ENCODE measurements around the gene DEGS2. TPM values are rescaled to one million over a fixed set of nuclear protein-coding genes. Genes with fewer than 3 reads are reported as not detected.
A peak's percentile ranks its signal among the peaks of the same experiment; 100 is the strongest.

Gene DEGS2
- total RNA-seq, 2 donors from 2014 or later, result 0.33 TPM; not detected in 1

DNA sequence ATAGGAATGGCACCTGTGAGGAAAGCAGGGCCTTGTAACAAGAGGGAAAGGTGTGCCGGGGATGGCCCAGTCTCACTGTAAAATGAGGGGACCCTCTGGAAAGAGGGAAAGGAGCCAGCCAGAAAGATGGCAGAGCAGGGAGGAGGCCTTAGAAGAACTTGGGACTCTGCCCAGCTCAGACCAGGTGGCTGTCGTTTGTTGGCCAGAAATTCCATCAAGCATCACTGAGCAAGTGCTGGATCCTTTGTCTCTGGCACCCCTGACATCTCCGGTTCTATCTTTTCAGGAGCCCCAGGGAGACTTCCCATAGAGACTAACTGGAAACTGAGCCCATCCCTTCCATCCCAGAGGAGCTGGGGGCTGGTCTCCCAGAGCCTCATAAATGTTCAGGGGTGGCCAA, 43.3 kb downstream of the DEGS2 start:
- peaks cover 35 to 45% of the 10 kb centered on the region in 2 donors for H3K4me1 Mint-ChIP-seq (ENCODE audit: low read depth in 2 of 2)
- ATAC-seq, result no peak
- H3K9me3 Mint-ChIP-seq, result no peaks in the 10 kb centered on the region
- H3K27me3 Mint-ChIP-seq, result no peaks in the 10 kb centered on the region
- H3K27ac Mint-ChIP-seq, result peak overlapping the region; percentile 58 to 78
- DNase-seq (ENCODE audit: low spot score), result no peak
- no peaks in the 10 kb centered on the region for H3K36me3 Mint-ChIP-seq
- H3K4me3 Mint-ChIP-seq, result no peak overlapping the region

- ATAC-seq (no peak), DNase-seq (ENCODE audit: low spot score) (no peak)
- no peak overlapping the region for H3K4me3 Mint-ChIP-seq
- H3K36me3 Mint-ChIP-seq, result no peaks in the 10 kb centered on the region
- peak overlapping the region; percentile 47 to 78 for H3K27ac Mint-ChIP-seq
- peaks cover 35 to 45% of the 10 kb centered on the region in 2 donors for H3K4me1 Mint-ChIP-seq (ENCODE audit: low read depth in 2 of 2)
- no peaks in the 10 kb centered on the region for H3K9me3 Mint-ChIP-seq
- no peaks in the 10 kb centered on the region for H3K27me3 Mint-ChIP-seq
These were observed 43.7 kb downstream of the DEGS2 start for GRCh38 chr14:100115726-100116125.

DNA sequence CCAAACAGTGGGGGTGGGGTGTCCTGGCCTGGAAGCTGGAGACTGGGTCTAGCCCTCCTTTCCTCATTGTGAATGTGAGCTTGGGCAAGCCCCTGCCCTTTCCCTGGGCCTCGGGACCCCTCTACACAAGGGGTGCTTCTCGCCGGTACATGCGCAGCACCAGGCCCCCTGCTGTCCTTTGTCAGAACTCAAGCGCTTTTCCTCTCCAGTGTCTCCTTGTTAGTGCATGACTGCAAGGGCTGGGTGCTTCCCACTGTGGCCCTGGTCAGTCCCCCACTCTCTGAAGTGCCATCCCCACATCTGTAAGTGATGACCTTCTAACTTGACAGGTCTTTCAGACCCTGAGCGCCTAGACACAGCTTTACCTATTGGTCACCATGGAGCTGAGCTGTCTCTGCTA, 44.2 kb downstream of the DEGS2 start:
- Mint-ChIP-seq H3K4me3 (no peak overlapping the region), H3K9me3 (no peaks in the 10 kb centered on the region), H3K27ac (peak overlapping the region; percentile 47 to 78), H3K4me1 (ENCODE audit: low read depth in 2 of 2) (peaks cover 31 to 42% of the 10 kb centered on the region in 2 donors), H3K27me3 (no peaks in the 10 kb centered on the region), H3K36me3 (no peaks in the 10 kb centered on the region)
- DNase-seq (ENCODE audit: low spot score) (no peak), ATAC-seq (no peak)

GRCh38 chr14:100114109-100114765, 45.2 kb downstream of the DEGS2 start:
- Mint-ChIP-seq H3K36me3 (no peaks in the 10 kb centered on the region), H3K4me1 (ENCODE audit: low read depth in 2 of 2) (peaks cover 34 to 41% of the 10 kb centered on the region in 2 donors)
- ATAC-seq, result no peak

GRCh38 chr14:100111931-100112704, 47.3 kb downstream of the DEGS2 start:
- ATAC-seq (no peak), DNase-seq (ENCODE audit: low spot score) (no peak)
- H3K4me1 Mint-ChIP-seq (ENCODE audit: low read depth in 2 of 2), result peaks cover 46 to 53% of the 10 kb centered on the region in 2 donors
- H3K27me3 Mint-ChIP-seq, result no peaks in the 10 kb centered on the region
- H3K9me3 Mint-ChIP-seq, result no peaks in the 10 kb centered on the region
- no peak overlapping the region for H3K4me3 Mint-ChIP-seq
- peak overlapping the region; percentile 73 to 85 for H3K27ac Mint-ChIP-seq
- H3K36me3 Mint-ChIP-seq, result no peaks in the 10 kb centered on the region

More at GRCh38 chr14:100114109-100114765, 45.2 kb downstream of the DEGS2 start:
- Mint-ChIP-seq H3K27me3 (no peaks in the 10 kb centered on the region), H3K27ac (peak overlapping the region; percentile 18 to 85), H3K9me3 (no peaks in the 10 kb centered on the region), H3K4me3 (no peak overlapping the region)
- no peak for DNase-seq (ENCODE audit: low spot score)

GRCh38 chr14:100110816-100111215, 48.6 kb downstream of the DEGS2 start:
- DNase-seq (ENCODE audit: low spot score) (no peak), ATAC-seq (peak in 1 of 2 donors; percentile 49)
- Mint-ChIP-seq H3K9me3 (no peaks in the 10 kb centered on the region), H3K4me3 (no peak overlapping the region), H3K4me1 (ENCODE audit: low read depth in 2 of 2) (peaks cover 59 to 61% of the 10 kb centered on the region in 2 donors), H3K27me3 (no peaks in the 10 kb centered on the region), H3K27ac (peak overlapping the region in 1 of 2 donors; percentile 85), H3K36me3 (no peaks in the 10 kb centered on the region)

- Mint-ChIP-seq H3K27ac (peak overlapping the region; percentile 86 to 89), H3K9me3 (no peaks in the 10 kb centered on the region), H3K4me1 (ENCODE audit: low read depth in 2 of 2) (peaks cover 68% of the 10 kb centered on the region in 2 donors), H3K27me3 (no peaks in the 10 kb centered on the region), H3K36me3 (no peaks in the 10 kb centered on the region), H3K4me3 (peak overlapping the region; percentile 47)
- DNase-seq (ENCODE audit: low spot score) (no peak), ATAC-seq (no peak)
These were observed 49.9 kb downstream of the DEGS2 start for GRCh38 chr14:100109594-100109955.

DNA sequence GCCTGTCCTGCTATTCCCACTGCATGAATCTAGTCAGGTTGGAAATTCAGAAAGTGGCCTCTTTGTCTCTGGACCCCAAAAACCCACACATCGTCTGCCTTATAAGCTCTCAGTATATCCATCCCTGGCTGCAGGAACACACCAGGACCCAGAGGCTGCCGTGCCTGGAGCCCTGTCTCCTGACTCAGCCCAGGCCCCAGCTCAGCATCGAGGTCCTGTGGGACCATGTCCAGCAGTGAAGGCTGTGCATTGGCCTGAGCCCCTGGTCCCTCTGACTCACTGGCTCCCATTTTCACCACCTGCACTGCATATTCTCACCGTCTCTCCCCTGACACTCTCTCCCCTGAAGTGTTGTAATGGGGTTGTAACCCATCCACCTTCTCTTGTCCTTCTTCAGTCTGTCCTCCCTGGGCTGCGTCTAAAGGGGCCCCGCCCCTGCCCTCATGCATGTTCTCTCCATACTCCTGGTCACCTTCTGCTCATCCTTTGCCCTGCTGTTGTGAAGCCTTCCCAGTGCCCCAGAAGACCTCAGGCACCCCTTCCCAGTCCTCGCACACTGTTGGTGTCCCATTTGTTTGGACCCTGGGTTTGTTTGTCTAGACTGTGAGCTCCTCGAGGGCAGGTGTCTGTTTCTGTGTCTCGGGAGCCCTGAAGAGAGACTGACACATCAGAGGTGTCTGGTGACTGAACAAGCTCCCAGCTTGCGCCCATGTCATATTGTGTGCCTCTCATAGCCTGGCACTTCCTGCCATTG, 50.4 kb downstream of the DEGS2 start:
- H3K36me3 Mint-ChIP-seq, result no peaks in the 10 kb centered on the region
- peaks cover 73 to 74% of the 10 kb centered on the region in 2 donors for H3K4me1 Mint-ChIP-seq (ENCODE audit: low read depth in 2 of 2)
- H3K4me3 Mint-ChIP-seq, result peak overlapping the region; percentile 62
- no peaks in the 10 kb centered on the region for H3K9me3 Mint-ChIP-seq
- peak overlapping the region; percentile 86 to 89 for H3K27ac Mint-ChIP-seq
- no peaks in the 10 kb centered on the region for H3K27me3 Mint-ChIP-seq
- ATAC-seq (no peak), DNase-seq (ENCODE audit: low spot score) (no peak)

GRCh38 chr14:100108042-100108825, 51.2 kb downstream of the DEGS2 start:
- Mint-ChIP-seq H3K9me3 (no peaks in the 10 kb centered on the region), H3K27ac (peak overlapping the region; percentile 86 to 89), H3K4me1 (ENCODE audit: low read depth in 2 of 2) (peaks cover 74 to 75% of the 10 kb centered on the region in 2 donors), H3K4me3 (peak overlapping the region; percentile 62), H3K27me3 (no peaks in the 10 kb centered on the region), H3K36me3 (peaks cover 5% of the 10 kb centered on the region)
- ATAC-seq (peak; percentile 80 to 87), DNase-seq (ENCODE audit: low spot score) (peak; percentile 88)

- peak overlapping the region; percentile 86 to 89 for H3K27ac Mint-ChIP-seq
- peaks cover 6% of the 10 kb centered on the region for H3K36me3 Mint-ChIP-seq
- no peak for DNase-seq (ENCODE audit: low spot score)
- peaks cover 70 to 71% of the 10 kb centered on the region in 2 donors for H3K4me1 Mint-ChIP-seq (ENCODE audit: low read depth in 2 of 2)
- ATAC-seq, result no peak
- no peaks in the 10 kb centered on the region for H3K27me3 Mint-ChIP-seq
- peak overlapping the region; percentile 62 for H3K4me3 Mint-ChIP-seq
- no peaks in the 10 kb centered on the region for H3K9me3 Mint-ChIP-seq
These were observed 52.2 kb downstream of the DEGS2 start for GRCh38 chr14:100107236-100107635.

DNA sequence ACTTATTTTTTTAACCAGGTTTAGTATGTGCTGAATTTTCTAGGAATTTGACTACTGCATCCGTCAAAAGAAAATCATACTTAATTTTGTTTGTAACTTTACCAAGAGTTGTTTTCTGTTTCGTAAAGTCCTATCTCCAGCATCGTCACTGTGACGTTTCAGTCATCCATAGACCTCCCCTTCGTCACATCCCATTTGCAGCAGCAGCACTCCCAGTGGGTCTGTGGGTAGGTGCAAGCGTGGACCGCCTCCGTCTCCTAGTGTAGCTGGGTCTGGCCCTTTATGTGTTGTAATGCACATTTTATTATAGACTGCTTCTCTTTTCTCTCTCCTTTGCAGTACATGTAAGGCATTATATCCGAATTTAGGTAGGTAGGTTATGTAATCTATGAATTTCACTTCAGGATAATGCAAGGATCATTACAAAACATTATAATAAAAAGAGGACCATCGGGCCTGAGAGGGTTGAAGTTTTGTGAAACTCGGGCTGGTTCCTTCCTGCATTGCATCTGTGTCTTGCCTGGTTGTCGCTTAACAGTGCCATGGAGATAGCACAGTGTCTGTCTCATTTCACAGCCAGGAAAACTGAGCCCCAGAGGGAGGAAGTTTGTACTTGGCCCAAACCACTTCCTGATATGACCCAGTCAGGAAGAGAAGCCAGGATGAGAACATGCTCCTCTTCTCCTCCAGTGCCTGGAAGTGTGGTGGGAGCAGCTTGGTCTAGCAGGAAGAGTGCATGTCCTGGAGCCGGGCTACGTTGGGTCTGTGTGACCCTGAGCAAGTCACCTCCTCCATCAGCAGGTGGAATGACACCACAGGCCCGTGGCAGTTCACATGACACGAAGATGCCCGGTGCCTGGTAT, 53.0 kb downstream of the DEGS2 start:
- no peak for DNase-seq (ENCODE audit: low spot score)
- H3K27ac Mint-ChIP-seq, result peak overlapping the region; percentile 86 to 89

GRCh38 chr14:100105357-100106169, 53.9 kb downstream of the DEGS2 start:
- peaks cover 6% of the 10 kb centered on the region for H3K36me3 Mint-ChIP-seq
- DNase-seq (ENCODE audit: low spot score), result no peak
- H3K27me3 Mint-ChIP-seq, result no peaks in the 10 kb centered on the region
- H3K4me1 Mint-ChIP-seq (ENCODE audit: low read depth in 2 of 2), result peaks cover 70 to 71% of the 10 kb centered on the region in 2 donors
- peak overlapping the region; percentile 86 to 89 for H3K27ac Mint-ChIP-seq
- H3K4me3 Mint-ChIP-seq, result peak overlapping the region; percentile 62
- peak; percentile 51 to 54 for ATAC-seq
- no peaks in the 10 kb centered on the region for H3K9me3 Mint-ChIP-seq

More for the DNA sequence above, 53.0 kb downstream of the DEGS2 start:
- Mint-ChIP-seq H3K4me3 (peak overlapping the region; percentile 62), H3K9me3 (no peaks in the 10 kb centered on the region), H3K27me3 (no peaks in the 10 kb centered on the region), H3K4me1 (ENCODE audit: low read depth in 2 of 2) (peaks cover 70 to 71% of the 10 kb centered on the region in 2 donors), H3K36me3 (peaks cover 6% of the 10 kb centered on the region)
- peak in 1 of 2 donors; percentile 48 for ATAC-seq
